Measurements from ENCODE around the gene ZNF514.
A peak's percentile ranks its signal among the peaks of the same experiment; 100 is the strongest.
"Not testable (repeated sequence)": the region's sequence is repeated elsewhere in the genome, so short reads cannot be mapped to it uniquely, and the experiment has no call there.

ZNF514 gene

GRCh38 chr2:95121407-95122196, 38.0 kb downstream of the ZNF514 start, which contains the start of gene MRPS5:
Gene MRPS5, minus strand, starts transcription at chr2:95121808. Its CDS starts 17 bp downstream, at chr2:95121791.
- DNase-seq, result peak; percentile 75

DNA sequence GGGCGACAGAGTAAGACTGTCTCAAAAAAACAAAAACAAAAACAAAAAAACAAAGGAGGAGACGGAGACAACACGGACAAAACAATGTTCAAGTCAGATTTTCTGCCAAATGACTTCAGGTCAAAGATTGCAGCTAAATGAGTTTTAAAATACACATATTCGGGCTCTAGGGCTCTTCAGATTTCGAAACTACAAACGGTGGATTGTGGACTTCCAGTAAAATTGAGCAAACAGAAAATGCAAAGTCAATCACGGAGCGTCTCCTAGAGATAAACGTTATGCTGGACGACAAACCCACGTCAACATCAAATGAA, 38.6 kb downstream of the ZNF514 start:
- no peak for DNase-seq

DNA sequence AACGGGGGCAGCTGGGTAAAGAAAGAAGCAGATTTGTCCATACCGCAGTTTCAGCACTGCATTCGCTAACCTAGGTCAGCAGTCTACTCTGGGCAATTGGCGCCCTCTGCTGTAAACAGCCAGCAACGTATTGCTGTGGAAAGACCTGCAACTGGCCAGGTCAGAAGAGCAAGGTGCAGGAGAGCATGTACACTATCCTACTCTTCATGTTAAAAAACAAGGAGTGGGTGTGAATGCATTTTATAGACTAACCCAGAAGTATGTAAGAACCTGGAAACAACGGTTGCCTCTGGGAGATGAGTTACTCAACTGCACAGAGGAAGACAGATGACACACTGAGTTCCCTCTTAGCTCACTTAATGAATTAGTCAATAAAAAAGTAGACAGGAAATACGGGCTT, 44.2 kb downstream of the ZNF514 start:
- DNase-seq, result peak; percentile 77

GRCh38 chr2:95113464-95113863, 46.2 kb downstream of the ZNF514 start:
- no peak for DNase-seq

- DNase-seq, result no peak
These were observed 49.3 kb downstream of the ZNF514 start for GRCh38 chr2:95110395-95110794.

GRCh38 chr2:95109260-95109659, 50.4 kb downstream of the ZNF514 start:
- DNase-seq, result no peak

GRCh38 chr2:95106081-95106480, 53.6 kb downstream of the ZNF514 start:
- no peak for DNase-seq

GRCh38 chr2:95104606-95105005, 55.0 kb downstream of the ZNF514 start:
- no peak for DNase-seq

DNA sequence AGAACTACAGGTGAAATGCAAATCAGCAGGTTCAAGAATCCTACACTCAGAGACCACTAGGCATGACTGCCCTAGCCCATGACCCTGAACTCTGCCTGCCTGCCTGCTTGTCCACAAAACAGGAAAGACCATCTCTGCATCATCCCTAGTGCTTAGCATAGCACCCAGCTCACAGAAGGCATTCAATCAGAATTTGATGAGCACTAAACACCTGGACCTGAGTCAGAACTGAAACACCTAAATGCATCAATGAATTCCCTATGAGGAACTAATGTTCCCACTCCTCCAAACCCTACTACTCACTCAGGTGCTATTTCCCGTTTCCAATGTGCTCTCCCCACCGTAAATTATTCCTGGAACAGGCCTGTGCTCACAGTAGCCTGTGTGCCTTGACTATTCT, 59.7 kb downstream of the ZNF514 start:
- DNase-seq, result no peak

DNA sequence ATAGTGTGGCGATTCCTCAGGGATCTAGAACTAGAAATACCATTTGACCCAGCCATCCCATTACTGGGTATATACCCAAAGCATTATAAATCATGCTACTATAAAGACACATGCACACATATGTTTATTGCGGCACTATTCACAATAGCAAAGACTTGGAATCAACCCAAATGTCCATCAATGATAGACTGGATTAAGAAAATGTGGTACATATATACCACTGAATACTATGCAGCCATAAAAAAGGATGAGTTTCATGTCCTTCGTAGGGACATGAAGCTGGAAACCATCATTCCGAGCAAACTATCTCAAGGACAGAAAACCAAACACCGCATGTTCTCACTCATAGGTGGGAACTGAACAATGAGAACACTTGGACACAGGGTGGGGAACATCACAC, 61.4 kb downstream of the ZNF514 start:
- not testable (repeated sequence) for DNase-seq
